Stimulated activated naive B cell treated with anti-CD40 and anti-IgM and Interleukin-4, amounts not matched to agents 10 μg/mL and 1 μg/mL and 100 μg/mL, for 72 hours (primary cell): ENCODE data around the gene CELSR3.

ENCODE experiments used
- ATAC-seq, 2 donors: fragments of 150-1000 bp; cut with Tn5 transposase; replicated peaks; 2 replicates each; pipeline ENCODE4 v1.10.0; 2021; ENCODE audit warnings: moderate library complexity in 1 of 2
- DNase-seq: peaks from one replicate; pipeline ENCODE4 v3.0.0; 2021
- H3K27ac Mint-ChIP-seq: one replicate; pipeline ENCODE4 v1.8.0; 2022; ENCODE audit warnings: mild to moderate bottlenecking, mixed read lengths
- H3K27me3 Mint-ChIP-seq, 2 donors: one replicate each; pipeline ENCODE4 v1.8.0; 2022; ENCODE audit warnings: mixed read lengths in 2 of 2
- H3K36me3 Mint-ChIP-seq, 2 donors: one replicate each; pipeline ENCODE4 v1.8.0; 2022; ENCODE audit warnings: mixed read lengths in 2 of 2, mild to moderate bottlenecking in 1 of 2
- H3K4me1 Mint-ChIP-seq, 2 donors: one replicate each; pipeline ENCODE4 v1.8.0; 2022; ENCODE audit warnings: mixed read lengths in 2 of 2, mild to moderate bottlenecking in 1 of 2
- H3K4me3 Mint-ChIP-seq, 2 donors: one replicate each; pipeline ENCODE4 v1.8.0; 2022; ENCODE audit warnings: mild to moderate bottlenecking in 2 of 2, mixed read lengths in 2 of 2, moderate library complexity in 1 of 2
- H3K9me3 Mint-ChIP-seq, 2 donors: one replicate each; pipeline ENCODE4 v1.8.0; 2022; ENCODE audit warnings: mixed read lengths in 2 of 2, mild to moderate bottlenecking in 1 of 2

The CELSR3 gene

GRCh38 chr3:48692551-48692950, 29.9 kb upstream of the CELSR3 start:
- Mint-ChIP-seq H3K36me3 (peaks cover 28 to 39% of the 10 kb centered on the region in 2 donors), H3K4me3 (no peak overlapping the region), H3K27me3 (no peaks in the 10 kb centered on the region), H3K9me3 (no peaks in the 10 kb centered on the region), H3K4me1 (peaks cover 0 to 5% of the 10 kb centered on the region in 2 donors), H3K27ac (no peak overlapping the region)
- no peak for ATAC-seq
- DNase-seq = no peak

DNA sequence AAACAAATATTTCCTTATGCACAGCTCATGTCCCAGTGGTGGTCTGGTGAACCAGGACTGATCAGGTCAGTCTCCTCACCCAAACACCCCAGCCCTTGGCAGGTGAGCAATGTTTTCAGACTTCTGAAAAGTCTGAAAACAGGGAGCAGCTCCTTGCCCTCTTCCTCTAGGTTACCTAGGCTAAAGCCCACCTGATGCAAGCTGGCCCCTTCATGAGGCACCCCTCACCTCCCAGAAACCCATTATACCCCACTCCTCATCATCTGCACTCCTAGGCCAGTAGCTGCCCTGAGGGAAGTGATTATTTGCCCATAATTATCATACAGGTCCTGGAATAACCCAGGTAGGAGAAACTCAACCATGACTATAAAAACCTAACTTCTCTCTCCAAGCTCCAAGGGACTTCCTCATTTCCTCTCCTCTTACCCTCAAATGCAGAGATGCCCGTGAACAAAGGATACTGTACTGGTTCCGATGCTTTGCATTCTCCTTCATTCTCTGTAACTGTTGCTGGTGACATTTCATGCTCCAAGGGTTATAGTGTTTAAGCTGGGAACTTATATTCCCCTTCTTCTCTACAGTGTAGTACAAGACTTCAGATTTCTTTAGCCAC, 28.3 kb upstream of the CELSR3 start:
- ATAC-seq = no peak
- H3K27me3 Mint-ChIP-seq = no peaks in the 10 kb centered on the region
- H3K4me3 Mint-ChIP-seq = no peak overlapping the region
- H3K27ac Mint-ChIP-seq = peak overlapping the region; percentile 52
- H3K36me3 Mint-ChIP-seq = peaks cover 31 to 43% of the 10 kb centered on the region in 2 donors
- H3K9me3 Mint-ChIP-seq = no peaks in the 10 kb centered on the region
- no peak for DNase-seq
- peaks cover 5 to 9% of the 10 kb centered on the region in 2 donors for H3K4me1 Mint-ChIP-seq

DNA sequence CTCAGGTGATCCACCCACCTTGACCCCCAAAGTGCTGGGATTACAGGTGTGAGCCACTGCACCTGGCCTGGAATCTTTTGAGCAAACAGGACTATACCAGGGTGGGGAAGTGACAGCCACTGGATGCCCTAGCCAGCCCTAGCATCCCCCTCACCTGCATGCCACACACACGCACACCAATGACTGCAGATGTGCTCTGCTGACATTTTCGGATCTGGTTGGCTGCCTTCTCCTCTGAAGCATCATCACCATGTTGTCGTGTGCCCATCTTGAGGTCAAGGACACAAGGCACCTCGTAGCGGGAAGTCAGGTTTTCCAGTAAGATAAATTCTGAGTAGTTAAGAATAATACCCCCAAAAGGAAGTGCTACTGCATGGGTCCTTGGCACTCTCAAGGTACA, 26.7 kb upstream of the CELSR3 start:
- Mint-ChIP-seq H3K4me1 (peaks cover 12 to 20% of the 10 kb centered on the region in 2 donors), H3K27me3 (no peaks in the 10 kb centered on the region), H3K9me3 (no peaks in the 10 kb centered on the region), H3K4me3 (no peak overlapping the region), H3K36me3 (peaks cover 24 to 35% of the 10 kb centered on the region in 2 donors), H3K27ac (no peak overlapping the region)
- ATAC-seq (no peak), DNase-seq (no peak)

DNA sequence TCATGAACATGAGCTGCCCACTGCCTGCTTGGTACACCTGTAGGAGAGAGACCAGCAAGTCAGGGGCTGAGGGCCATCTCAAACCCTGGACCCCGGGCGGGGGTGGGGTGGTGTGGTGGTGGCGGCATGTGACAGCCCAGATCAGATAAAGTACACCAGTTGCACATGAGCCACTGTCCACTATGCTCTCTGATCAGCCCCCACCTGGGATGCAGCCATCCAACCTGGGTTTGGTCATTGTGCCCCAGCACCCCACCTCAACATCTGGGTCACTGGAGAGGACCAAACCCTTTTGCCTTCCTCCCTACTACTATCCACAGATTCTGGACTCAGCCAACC, 26.0 kb upstream of the CELSR3 start:
- DNase-seq = no peak
- no peak for ATAC-seq
- Mint-ChIP-seq H3K4me1 (peaks cover 16 to 26% of the 10 kb centered on the region in 2 donors), H3K27me3 (no peaks in the 10 kb centered on the region), H3K4me3 (no peak overlapping the region), H3K9me3 (no peaks in the 10 kb centered on the region), H3K36me3 (peaks cover 24 to 35% of the 10 kb centered on the region in 2 donors), H3K27ac (no peak overlapping the region)

DNA sequence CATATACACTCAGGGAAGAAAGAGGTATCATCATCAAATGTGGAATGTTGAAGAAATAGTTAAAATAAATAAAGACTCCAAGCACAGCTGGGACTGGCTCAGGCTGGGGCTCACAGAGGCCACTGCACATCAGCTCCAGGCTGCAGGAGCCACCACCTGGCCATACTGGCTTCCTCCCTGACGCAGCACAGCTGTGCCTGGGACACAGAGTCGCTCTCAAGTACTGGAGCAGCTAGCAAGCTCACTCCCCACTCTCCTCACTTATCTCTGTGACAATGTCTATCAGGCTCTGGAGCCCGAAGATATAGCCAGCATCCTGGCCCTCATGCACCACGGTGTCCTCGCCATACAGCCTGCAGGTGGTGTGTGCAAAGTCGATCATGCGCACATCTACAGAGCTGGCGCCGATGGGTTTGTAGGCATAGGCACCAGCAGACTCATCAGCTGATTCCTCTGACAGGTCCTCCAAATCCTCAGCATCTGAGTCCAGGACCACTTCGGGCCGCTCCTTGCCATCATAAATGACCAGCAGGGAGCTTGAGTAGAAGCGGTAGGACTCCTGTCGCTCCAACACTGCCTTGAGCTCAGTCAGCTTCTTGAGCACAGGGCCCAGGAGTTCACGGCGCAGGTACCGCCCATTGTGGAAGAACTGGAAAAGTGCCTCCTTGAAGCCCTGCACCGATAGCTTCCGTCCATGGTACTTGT, 25.5 kb upstream of the CELSR3 start:
- H3K4me1 Mint-ChIP-seq = peaks cover 17 to 31% of the 10 kb centered on the region in 2 donors
- no peaks in the 10 kb centered on the region for H3K27me3 Mint-ChIP-seq
- no peak overlapping the region for H3K27ac Mint-ChIP-seq
- peaks cover 24 to 35% of the 10 kb centered on the region in 2 donors for H3K36me3 Mint-ChIP-seq
- no peak for ATAC-seq
- no peak overlapping the region for H3K4me3 Mint-ChIP-seq
- DNase-seq = no peak
- H3K9me3 Mint-ChIP-seq = no peaks in the 10 kb centered on the region

GRCh38 chr3:48687220-48687678, 24.6 kb upstream of the CELSR3 start:
- Mint-ChIP-seq H3K4me3 (no peak overlapping the region), H3K27ac (no peak overlapping the region), H3K9me3 (no peaks in the 10 kb centered on the region), H3K27me3 (no peaks in the 10 kb centered on the region), H3K4me1 (peaks cover 17 to 37% of the 10 kb centered on the region in 2 donors), H3K36me3 (peaks cover 27 to 34% of the 10 kb centered on the region in 2 donors)
- no peak for ATAC-seq
- DNase-seq = no peak

- H3K27me3 Mint-ChIP-seq = no peaks in the 10 kb centered on the region
- peaks cover 29 to 40% of the 10 kb centered on the region in 2 donors for H3K36me3 Mint-ChIP-seq
- ATAC-seq = no peak
Measured at GRCh38 chr3:48686538-48687219, 24.0 kb upstream of the CELSR3 start.

GRCh38 chr3:48685603-48686511, 23.2 kb upstream of the CELSR3 start, which contains the start of gene NCKIPSD:
TSS of gene NCKIPSD (minus strand) at chr3:48685915. CDS start at chr3:48685807, 108 bp downstream.
- no peaks in the 10 kb centered on the region for H3K9me3 Mint-ChIP-seq
- peak; percentile 79 for DNase-seq
- H3K27ac Mint-ChIP-seq = peak within 1 kb of the TSS; percentile 88
- H3K27me3 Mint-ChIP-seq = no peaks in the 10 kb centered on the region
- peaks cover 25 to 41% of the 10 kb centered on the region in 2 donors for H3K36me3 Mint-ChIP-seq
- ATAC-seq = peak; percentile 88 to 93
- H3K4me1 Mint-ChIP-seq = peaks cover 16 to 46% of the 10 kb centered on the region in 2 donors
- H3K4me3 Mint-ChIP-seq = peak within 1 kb of the TSS; percentile 89 to 91

More at GRCh38 chr3:48686538-48687219, 24.0 kb upstream of the CELSR3 start:
- Mint-ChIP-seq H3K4me3 (peak overlapping the region; percentile 89 to 91), H3K9me3 (no peaks in the 10 kb centered on the region), H3K4me1 (peaks cover 17 to 42% of the 10 kb centered on the region in 2 donors), H3K27ac (peak overlapping the region; percentile 75)
- no peak for DNase-seq

DNA sequence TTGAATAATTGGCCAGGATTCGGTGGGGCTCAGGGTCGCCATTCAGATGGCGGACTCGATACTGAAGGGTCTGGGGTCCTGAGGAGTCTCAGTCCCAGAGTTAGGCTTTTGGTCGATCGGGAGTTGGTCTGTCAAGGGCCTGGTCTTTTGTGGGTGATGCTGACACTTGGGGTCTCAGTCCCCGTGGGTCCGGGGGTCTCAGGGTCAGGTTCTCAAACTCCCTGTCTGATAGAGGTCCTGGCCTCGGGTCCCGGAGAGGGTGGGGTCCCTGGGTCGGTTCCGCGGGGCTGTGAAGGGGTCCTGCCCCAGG, 22.6 kb upstream of the CELSR3 start:
- ATAC-seq (no peak), DNase-seq (no peak)
- Mint-ChIP-seq H3K36me3 (peaks cover 30 to 46% of the 10 kb centered on the region in 2 donors), H3K9me3 (no peaks in the 10 kb centered on the region), H3K4me1 (peaks cover 22 to 52% of the 10 kb centered on the region in 2 donors), H3K27ac (peak overlapping the region; percentile 88), H3K4me3 (peak overlapping the region; percentile 89 to 91), H3K27me3 (no peaks in the 10 kb centered on the region)

GRCh38 chr3:48684480-48685143, 21.9 kb upstream of the CELSR3 start:
- DNase-seq (no peak), ATAC-seq (no peak)
- peak overlapping the region; percentile 88 for H3K27ac Mint-ChIP-seq
- peaks cover 32 to 48% of the 10 kb centered on the region in 2 donors for H3K36me3 Mint-ChIP-seq
- peaks cover 27 to 58% of the 10 kb centered on the region in 2 donors for H3K4me1 Mint-ChIP-seq
- H3K9me3 Mint-ChIP-seq = no peaks in the 10 kb centered on the region
- H3K27me3 Mint-ChIP-seq = no peaks in the 10 kb centered on the region
- peak overlapping the region; percentile 89 to 91 for H3K4me3 Mint-ChIP-seq

DNA sequence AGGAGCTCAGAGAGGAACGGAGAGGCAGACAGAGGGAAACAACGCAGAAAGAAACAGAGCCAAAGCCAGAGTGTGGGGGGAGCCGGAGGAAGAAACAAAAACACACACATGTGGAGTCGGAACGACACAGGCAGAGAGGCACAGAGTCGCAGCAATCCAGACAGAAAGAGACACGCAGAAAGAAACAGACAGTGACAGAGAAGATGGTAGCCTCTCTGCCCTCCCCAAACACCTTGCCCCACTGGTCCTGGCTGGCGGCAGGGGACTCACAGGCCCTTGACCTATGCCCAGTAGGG, 21.3 kb upstream of the CELSR3 start:
- H3K9me3 Mint-ChIP-seq = no peaks in the 10 kb centered on the region
- H3K36me3 Mint-ChIP-seq = peaks cover 32 to 53% of the 10 kb centered on the region in 2 donors
- peak overlapping the region in 1 of 2 donors; percentile 21 for H3K4me3 Mint-ChIP-seq
- DNase-seq (no peak), ATAC-seq (no peak)
- H3K4me1 Mint-ChIP-seq = peaks cover 30 to 62% of the 10 kb centered on the region in 2 donors
- H3K27ac Mint-ChIP-seq = no peak overlapping the region
- H3K27me3 Mint-ChIP-seq = no peaks in the 10 kb centered on the region

GRCh38 chr3:48682786-48683185, 20.1 kb upstream of the CELSR3 start:
- Mint-ChIP-seq H3K36me3 (peaks cover 34 to 53% of the 10 kb centered on the region in 2 donors), H3K4me3 (no peak overlapping the region), H3K9me3 (no peaks in the 10 kb centered on the region), H3K4me1 (peaks cover 31 to 62% of the 10 kb centered on the region in 2 donors), H3K27ac (no peak overlapping the region), H3K27me3 (no peaks in the 10 kb centered on the region)
- DNase-seq = no peak
- no peak for ATAC-seq

- no peaks in the 10 kb centered on the region for H3K9me3 Mint-ChIP-seq
- ATAC-seq = no peak
- DNase-seq = no peak
- peaks cover 38 to 57% of the 10 kb centered on the region in 2 donors for H3K36me3 Mint-ChIP-seq
- H3K4me3 Mint-ChIP-seq = no peak overlapping the region
- peaks cover 31 to 62% of the 10 kb centered on the region in 2 donors for H3K4me1 Mint-ChIP-seq
- no peaks in the 10 kb centered on the region for H3K27me3 Mint-ChIP-seq
- H3K27ac Mint-ChIP-seq = peak overlapping the region; percentile 80
Measured at GRCh38 chr3:48681974-48682610, 19.4 kb upstream of the CELSR3 start.
